Urinary bladder (tissue), 4 donors: ENCODE results near the gene NECAP2. TPM values are rescaled to one million over a fixed set of nuclear protein-coding genes. Genes with fewer than 3 reads are reported as not detected.
"Not testable (repeated sequence)": the region's sequence is repeated elsewhere in the genome, so short reads cannot be mapped to it uniquely, and the experiment has no call there.

Experiments
- DNase-seq: peaks from one replicate; pipeline ENCODE4 v3.0.0-alpha.2; 2015; ENCODE audit errors: extremely low spot score
- H3K27ac ChIP-seq: one replicate; pipeline ENCODE4 v1.5.1; 2013; ENCODE audit warnings: low read depth, mild to moderate bottlenecking, moderate library complexity
- H3K36me3 ChIP-seq: one replicate; pipeline ENCODE4 v1.6.1; 2013; ENCODE audit warnings: mild to moderate bottlenecking, moderate library complexity; ENCODE audit not compliant: insufficient read depth
- H3K4me1 ChIP-seq: one replicate; pipeline ENCODE4 v1.6.1; 2013; ENCODE audit warnings: mild to moderate bottlenecking, moderate library complexity; ENCODE audit not compliant: insufficient read depth
- H3K4me3 ChIP-seq: one replicate; pipeline ENCODE4 v1.5.1; 2013; ENCODE audit warnings: low read depth, low read length
- WGBS: extraction: QIAGEN DNeasy Blood & Tissue Kit; methylation state at CpG from one replicate; pipeline ENCODE4 v1.1.7; 2013; 5-methylcytosine and 5-hydroxymethylcytosine counted together
- polyA plus RNA-seq: library from polyadenylated mRNA; stranded (reverse); fragments of 200-250 nt; gene quantifications from one replicate; pipeline ENCODE4 v1.2.3, GENCODE V29; 2013
- total RNA-seq: library from RNA; depleted of rRNA; stranded (reverse); fragments of >200 nt; gene quantifications from one replicate; pipeline ENCODE4 v1.2.3, GENCODE V29; 2014
- donor health status: healthy with polysubstance abuse.
- donor health status: healthy.

Gene NECAP2
- total and polyA plus RNA-seq, 2 donors, result 36.6 to 46.0 TPM

GRCh38 chr1:16458831-16459230, 18.3 kb downstream of the NECAP2 start:
- 88% methylated on average over 6 of the region's 6 CpGs for WGBS
- no peak for DNase-seq

GRCh38 chr1:16459352-16459925, 18.9 kb downstream of the NECAP2 start:
- no peaks in the 10 kb centered on the region for H3K36me3 ChIP-seq
- no peak overlapping the region for H3K27ac ChIP-seq
- 78% methylated on average over 6 of the region's 6 CpGs for WGBS

More at GRCh38 chr1:16458831-16459230, 18.3 kb downstream of the NECAP2 start:
- H3K4me3 ChIP-seq, result no peak overlapping the region
- H3K4me1 ChIP-seq, result no peaks in the 10 kb centered on the region
- H3K27ac ChIP-seq, result no peak overlapping the region
- no peaks in the 10 kb centered on the region for H3K36me3 ChIP-seq

GRCh38 chr1:16461681-16462080, 21.2 kb downstream of the NECAP2 start:
- Histone ChIP-seq H3K4me3 (no peak overlapping the region), H3K4me1 (no peaks in the 10 kb centered on the region), H3K36me3 (no peaks in the 10 kb centered on the region), H3K27ac (no peak overlapping the region)
- WGBS, result 92% methylated on average over 3 of the region's 3 CpGs
- DNase-seq, result no peak

More at GRCh38 chr1:16459352-16459925, 18.9 kb downstream of the NECAP2 start:
- H3K4me3 ChIP-seq, result no peak overlapping the region
- no peak for DNase-seq
- no peaks in the 10 kb centered on the region for H3K4me1 ChIP-seq

- H3K36me3 ChIP-seq, result no peaks in the 10 kb centered on the region
- DNase-seq, result no peak
- WGBS, result 90% methylated on average over 7 of the region's 7 CpGs
- no peak overlapping the region for H3K27ac ChIP-seq
- H3K4me3 ChIP-seq, result no peak overlapping the region
- H3K4me1 ChIP-seq, result no peaks in the 10 kb centered on the region
Measured at GRCh38 chr1:16462773-16463330, 22.3 kb downstream of the NECAP2 start.

GRCh38 chr1:16464917-16465625, 24.5 kb downstream of the NECAP2 start:
- H3K36me3 ChIP-seq, result no peaks in the 10 kb centered on the region
- no peak for DNase-seq
- 83% methylated on average over 21 of the region's 21 CpGs for whole genome bisulfite sequencing
- no peak overlapping the region for H3K4me3 ChIP-seq
- H3K27ac ChIP-seq, result no peak overlapping the region
- no peaks in the 10 kb centered on the region for H3K4me1 ChIP-seq

GRCh38 chr1:16468558-16468957, 28.0 kb downstream of the NECAP2 start:
- 78% methylated on average over 3 of the region's 3 CpGs for WGBS
- no peak for DNase-seq
- Histone ChIP-seq H3K27ac (no peak overlapping the region), H3K4me1 (no peaks in the 10 kb centered on the region), H3K4me3 (no peak overlapping the region), H3K36me3 (no peaks in the 10 kb centered on the region)

- no peak for DNase-seq
- WGBS, result 94% methylated on average over 28 of the region's 28 CpGs
- Histone ChIP-seq H3K4me1 (no peaks in the 10 kb centered on the region), H3K36me3 (peaks cover 4% of the 10 kb centered on the region), H3K4me3 (no peak overlapping the region), H3K27ac (no peak overlapping the region)
Measured at GRCh38 chr1:16474166-16474800, 33.8 kb downstream of the NECAP2 start.

- H3K36me3 ChIP-seq, H3K27ac ChIP-seq, H3K4me1 ChIP-seq, H3K4me3 ChIP-seq, DNase-seq: not testable (repeated sequence)
- 99% methylated on average over 2 of the region's 2 CpGs for WGBS
Measured at GRCh38 chr1:16474891-16475290, 34.4 kb downstream of the NECAP2 start.

- not testable (repeated sequence) for DNase-seq, H3K27ac ChIP-seq, H3K4me3 ChIP-seq, H3K36me3 ChIP-seq, H3K4me1 ChIP-seq
- 91% methylated on average over 27 of the region's 29 CpGs for WGBS
Measured at GRCh38 chr1:16475771-16476770, 35.5 kb downstream of the NECAP2 start.

GRCh38 chr1:16478091-16478490, 37.6 kb downstream of the NECAP2 start:
- 96% methylated on average over 12 of the region's 12 CpGs for WGBS
- H3K36me3 ChIP-seq, result peaks cover 6% of the 10 kb centered on the region
- no peak overlapping the region for H3K4me3 ChIP-seq
- H3K4me1 ChIP-seq, result no peaks in the 10 kb centered on the region
- no peak overlapping the region for H3K27ac ChIP-seq
- no peak for DNase-seq

GRCh38 chr1:16483146-16483545, 42.6 kb downstream of the NECAP2 start:
- H3K4me1 ChIP-seq, H3K36me3 ChIP-seq, H3K27ac ChIP-seq, DNase-seq, H3K4me3 ChIP-seq: not testable (repeated sequence)
- 96% methylated on average over 26 of the region's 26 CpGs for WGBS

- H3K4me3 ChIP-seq, H3K27ac ChIP-seq, H3K4me1 ChIP-seq, H3K36me3 ChIP-seq, DNase-seq: not testable (repeated sequence)
- WGBS, result 83% methylated on average over 41 of the region's 45 CpGs
Measured at GRCh38 chr1:16483639-16484500, 43.3 kb downstream of the NECAP2 start.
